ENCODE results near the gene C10orf53. TPM values are rescaled to one million over a fixed set of nuclear protein-coding genes. Genes with fewer than 3 reads are reported as not detected.

The C10orf53 gene
- total and polyA plus RNA-seq, 2 of the 4 experiments (the other 2 are of a cell fraction) = not detected

DNA sequence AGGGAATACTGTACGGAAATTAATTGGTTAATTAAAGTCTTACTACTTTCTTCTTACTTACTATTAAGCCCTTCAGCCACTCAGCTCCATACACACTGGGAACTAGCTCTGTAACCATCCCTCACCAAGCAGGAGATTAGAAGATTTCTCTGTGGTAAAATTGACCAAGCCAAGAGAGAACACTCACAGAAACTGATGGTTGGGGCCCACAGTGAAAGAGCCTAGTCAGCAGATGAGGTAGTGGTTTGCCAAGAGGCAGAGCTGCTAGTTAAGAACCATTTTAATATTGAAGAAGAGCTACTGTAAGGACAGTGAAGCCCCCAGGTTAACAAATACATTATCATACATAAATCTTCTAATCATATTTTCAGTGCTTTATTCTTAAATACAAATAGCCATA lies 21.8 kb upstream of the C10orf53 start:
- intact Hi-C loops (cut with micrococcal nuclease) (no loop called here), in situ Hi-C loops (cut with MboI; ENCODE audit: low sequenced_read_pairs) (no loop called here), dilution Hi-C loops (cut with HindIII; ENCODE audit: low sequenced_read_pairs, unreplicated experiment) (no loop called here)
- Histone ChIP-seq H3K14ac (replicated peaks; ENCODE audit: low read depth, low read length) (no peak overlapping the region), H4K5ac (ENCODE audit: low read depth, low read length) (no peak overlapping the region), H2BK120ac (ENCODE audit: low read depth, low read length) (no peak overlapping the region), H2BK5ac (ENCODE audit: low read depth, low read length, poor library complexity, severe bottlenecking) (no peak overlapping the region), H3K36me3 (ENCODE audit: control insufficient read depth, insufficient read depth, low read length) (no peaks in the 10 kb centered on the region), H3K4me3 (ENCODE audit: insufficient read depth, low read depth, low read length) (no peak overlapping the region), H3K4ac (ENCODE audit: low read depth, low read length) (no peak overlapping the region), H2AK5ac (ENCODE audit: low read depth, low read length) (no peak overlapping the region), H3K4me2 (ENCODE audit: low read depth, low read length) (no peak overlapping the region), H3K9me1 (ENCODE audit: insufficient read depth, low read length) (no peaks in the 10 kb centered on the region), H4K20me1 (ENCODE audit: insufficient read depth, low read length) (no peaks in the 10 kb centered on the region), H2AFZ (replicated peaks; ENCODE audit: low read length, poor library complexity) (no peak overlapping the region), H2BK20ac (ENCODE audit: low read depth, low read length) (no peak overlapping the region), H3K79me1 (ENCODE audit: low read depth in 1 of 2, low read length in 2 of 2) (no peaks in the 10 kb centered on the region), H3K23ac (ENCODE audit: low read depth, low read length) (no peak overlapping the region), H3K56ac (ENCODE audit: extremely low read depth, insufficient read depth, low read length) (no peak overlapping the region), H2BK15ac (ENCODE audit: low read depth, low read length) (no peak overlapping the region), H2AK9ac (replicated peaks; ENCODE audit: low read depth, low read length, poor library complexity) (no peak overlapping the region), H3K4me1 (ENCODE audit: control insufficient read depth, insufficient read depth, low read length) (no peaks in the 10 kb centered on the region), H4K8ac (ENCODE audit: low read depth in 2 of 2, low read length in 2 of 2) (no peak overlapping the region), H3K27ac (ENCODE audit: insufficient read depth, low read length) (no peak overlapping the region), H3K9ac (ENCODE audit: low read depth, low read length) (no peak overlapping the region), H3K27me3 (ENCODE audit: control insufficient read depth, insufficient read depth, low read length) (peaks cover 3% of the 10 kb centered on the region; the same call in 1 of the 2 replicates), H4K91ac (ENCODE audit: insufficient read depth, low read depth, low read length) (no peak overlapping the region), H3K18ac (ENCODE audit: low read depth, low read length) (no peak overlapping the region), H3K9me3 (ENCODE audit: control insufficient read depth, insufficient read depth, low read length) (no peaks in the 10 kb centered on the region)
- WGBS, 2 experiments (ENCODE audit: extremely low coverage in 2 of 2, insufficient read length in 1 of 2) = no CpG with 5 or more reads among the region's 1 CpG
- BruUV-seq (replicated peaks) = no TSS peak
- POLR2A ChIA-PET (ENCODE audit: unreplicated experiment) = no interaction called here
- TF ChIP-seq, protein P1, sequence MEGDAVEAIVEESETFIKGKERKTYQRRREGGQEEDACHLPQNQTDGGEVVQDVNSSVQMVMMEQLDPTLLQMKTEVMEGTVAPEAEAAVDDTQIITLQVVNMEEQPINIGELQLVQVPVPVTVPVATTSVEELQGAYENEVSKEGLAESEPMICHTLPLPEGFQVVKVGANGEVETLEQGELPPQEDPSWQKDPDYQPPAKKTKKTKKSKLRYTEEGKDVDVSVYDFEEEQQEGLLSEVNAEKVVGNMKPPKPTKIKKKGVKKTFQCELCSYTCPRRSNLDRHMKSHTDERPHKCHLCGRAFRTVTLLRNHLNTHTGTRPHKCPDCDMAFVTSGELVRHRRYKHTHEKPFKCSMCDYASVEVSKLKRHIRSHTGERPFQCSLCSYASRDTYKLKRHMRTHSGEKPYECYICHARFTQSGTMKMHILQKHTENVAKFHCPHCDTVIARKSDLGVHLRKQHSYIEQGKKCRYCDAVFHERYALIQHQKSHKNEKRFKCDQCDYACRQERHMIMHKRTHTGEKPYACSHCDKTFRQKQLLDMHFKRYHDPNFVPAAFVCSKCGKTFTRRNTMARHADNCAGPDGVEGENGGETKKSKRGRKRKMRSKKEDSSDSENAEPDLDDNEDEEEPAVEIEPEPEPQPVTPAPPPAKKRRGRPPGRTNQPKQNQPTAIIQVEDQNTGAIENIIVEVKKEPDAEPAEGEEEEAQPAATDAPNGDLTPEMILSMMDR (conservative IDR thresholded peaks at IDR 0.05; ENCODE audit: low read depth, low read length) = no peak
- no peak for TF ChIP-seq RFX5 (IDR thresholded peaks at IDR 0.05; ENCODE audit: low read depth, low read length)
- no peak for TF ChIP-seq RCOR1 (IDR thresholded peaks at IDR 0.05; ENCODE audit: insufficient replicate concordance, low read length)
- TF ChIP-seq, protein P2, sequence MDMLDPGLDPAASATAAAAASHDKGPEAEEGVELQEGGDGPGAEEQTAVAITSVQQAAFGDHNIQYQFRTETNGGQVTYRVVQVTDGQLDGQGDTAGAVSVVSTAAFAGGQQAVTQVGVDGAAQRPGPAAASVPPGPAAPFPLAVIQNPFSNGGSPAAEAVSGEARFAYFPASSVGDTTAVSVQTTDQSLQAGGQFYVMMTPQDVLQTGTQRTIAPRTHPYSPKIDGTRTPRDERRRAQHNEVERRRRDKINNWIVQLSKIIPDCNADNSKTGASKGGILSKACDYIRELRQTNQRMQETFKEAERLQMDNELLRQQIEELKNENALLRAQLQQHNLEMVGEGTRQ (IDR thresholded peaks at IDR 0.05; ENCODE audit: low read depth, low read length) = no peak
- TF ChIP-seq CEBPB (IDR thresholded peaks at IDR 0.05; ENCODE audit: low read depth, low read length) = no peak
- no peak for TF ChIP-seq SMC3 (IDR thresholded peaks at IDR 0.05; ENCODE audit: low read depth, low read length)
- TF ChIP-seq MAZ (IDR thresholded peaks at IDR 0.05; ENCODE audit: borderline replicate concordance, low read depth, low read length) = no peak
- TF ChIP-seq MAFK (IDR thresholded peaks at IDR 0.05; ENCODE audit: low read depth, low read length) = peak; percentile 30
- TF ChIP-seq, protein P3, sequence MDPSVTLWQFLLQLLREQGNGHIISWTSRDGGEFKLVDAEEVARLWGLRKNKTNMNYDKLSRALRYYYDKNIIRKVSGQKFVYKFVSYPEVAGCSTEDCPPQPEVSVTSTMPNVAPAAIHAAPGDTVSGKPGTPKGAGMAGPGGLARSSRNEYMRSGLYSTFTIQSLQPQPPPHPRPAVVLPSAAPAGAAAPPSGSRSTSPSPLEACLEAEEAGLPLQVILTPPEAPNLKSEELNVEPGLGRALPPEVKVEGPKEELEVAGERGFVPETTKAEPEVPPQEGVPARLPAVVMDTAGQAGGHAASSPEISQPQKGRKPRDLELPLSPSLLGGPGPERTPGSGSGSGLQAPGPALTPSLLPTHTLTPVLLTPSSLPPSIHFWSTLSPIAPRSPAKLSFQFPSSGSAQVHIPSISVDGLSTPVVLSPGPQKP (IDR thresholded peaks at IDR 0.05; ENCODE audit: borderline replicate concordance, low read depth, low read length) = no peak
- ATAC-seq (ENCODE audit: low read depth) = no peak
- no peak for DNase-seq
- CTCF ChIA-PET = no interaction called here

All from IMR-90 (cell line).